GM19468 (cell line): ENCODE results near the gene SSH2.
"Not testable (repeated sequence)": the region's sequence is repeated elsewhere in the genome, so short reads cannot be mapped to it uniquely, and the experiment has no call there.

Experiments used
- ATAC-seq: cut with Tn5 transposase; IDR thresholded peaks from one replicate; pipeline ENCODE4 v1.9.1; 2021; ENCODE audit warnings: mild to moderate bottlenecking, moderate library complexity, moderate number of reproducible peaks; ENCODE audit not compliant: unreplicated experiment; ENCODE audit errors: extremely low read depth

SSH2 gene

DNA sequence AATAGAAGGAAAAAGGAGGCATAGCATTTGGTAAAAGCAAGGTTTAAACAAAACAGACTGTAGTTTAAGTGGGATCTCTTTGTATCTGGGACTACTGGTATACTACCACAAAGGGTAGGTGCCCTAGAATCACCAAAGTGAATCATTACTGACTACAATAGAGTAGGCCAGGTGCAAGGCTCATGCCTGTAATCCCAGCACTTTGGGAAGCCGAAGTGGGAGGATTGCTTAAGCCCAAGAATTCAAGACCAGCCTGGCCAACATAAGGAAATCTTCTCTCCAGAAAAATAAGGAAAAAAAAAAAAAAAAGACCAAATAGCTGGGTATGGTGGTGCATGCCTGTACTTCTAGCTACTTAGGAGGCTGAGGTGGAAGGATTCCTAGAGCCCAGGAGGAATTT is 246.5 kb downstream of the SSH2 start:
- no peak for ATAC-seq

DNA sequence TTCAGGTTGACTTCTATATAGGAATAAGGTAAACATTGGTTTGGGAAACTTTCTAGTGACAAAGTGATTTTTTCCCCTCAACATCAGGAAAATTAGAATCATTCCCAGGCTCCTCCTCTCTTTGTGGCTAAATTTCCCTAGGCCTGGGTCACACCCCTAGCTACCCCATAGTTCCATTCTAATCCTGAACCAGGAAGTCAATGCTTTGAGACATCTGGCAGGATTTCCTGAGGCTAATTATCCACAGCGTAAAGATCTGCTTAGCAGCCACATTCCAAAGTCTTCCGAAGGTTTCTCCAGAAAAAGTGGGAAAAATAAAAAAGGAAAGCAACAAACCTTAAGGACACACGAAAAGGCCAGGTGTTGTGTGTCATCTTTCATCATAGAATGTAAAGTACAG is 247.0 kb downstream of the SSH2 start:
- no peak for ATAC-seq

DNA sequence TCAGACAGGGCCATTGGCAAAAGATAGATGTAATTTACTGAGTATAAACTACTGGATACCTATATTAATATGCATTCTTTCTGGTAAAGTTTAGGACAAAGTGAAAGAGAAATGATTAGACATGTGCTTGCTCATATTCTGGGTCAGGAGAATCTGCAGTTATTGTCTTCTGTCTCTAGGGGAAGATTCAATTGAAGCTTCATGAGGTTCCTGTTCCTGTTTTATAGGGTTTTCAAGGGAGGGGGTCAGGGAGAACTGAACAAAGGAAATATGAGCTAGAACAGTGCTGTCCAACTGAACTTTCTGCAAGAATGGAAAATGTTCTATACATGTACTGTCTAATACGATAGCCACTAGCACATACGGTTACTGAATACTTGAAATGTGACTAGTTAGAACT is 248.0 kb downstream of the SSH2 start:
- no peak for ATAC-seq

DNA sequence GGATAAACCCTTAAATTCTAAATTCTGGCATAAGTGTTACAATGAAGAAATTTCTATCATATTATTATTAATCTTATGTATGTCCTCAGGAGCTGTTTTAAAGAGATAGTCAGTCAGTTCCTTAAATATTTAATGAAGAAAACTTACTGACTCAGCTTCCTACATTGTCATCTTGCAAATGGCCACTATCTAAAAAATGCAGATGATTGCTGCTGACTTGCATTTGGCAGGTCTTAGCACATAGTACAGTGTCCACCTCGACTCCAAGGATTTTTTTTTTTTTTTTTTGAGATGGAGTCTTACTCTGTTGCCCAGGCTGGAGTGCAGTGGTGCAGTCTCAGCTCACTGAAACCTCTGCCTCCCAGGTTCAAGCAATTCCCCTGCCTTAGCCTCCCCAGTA is 252.2 kb downstream of the SSH2 start:
- no peak for ATAC-seq

DNA sequence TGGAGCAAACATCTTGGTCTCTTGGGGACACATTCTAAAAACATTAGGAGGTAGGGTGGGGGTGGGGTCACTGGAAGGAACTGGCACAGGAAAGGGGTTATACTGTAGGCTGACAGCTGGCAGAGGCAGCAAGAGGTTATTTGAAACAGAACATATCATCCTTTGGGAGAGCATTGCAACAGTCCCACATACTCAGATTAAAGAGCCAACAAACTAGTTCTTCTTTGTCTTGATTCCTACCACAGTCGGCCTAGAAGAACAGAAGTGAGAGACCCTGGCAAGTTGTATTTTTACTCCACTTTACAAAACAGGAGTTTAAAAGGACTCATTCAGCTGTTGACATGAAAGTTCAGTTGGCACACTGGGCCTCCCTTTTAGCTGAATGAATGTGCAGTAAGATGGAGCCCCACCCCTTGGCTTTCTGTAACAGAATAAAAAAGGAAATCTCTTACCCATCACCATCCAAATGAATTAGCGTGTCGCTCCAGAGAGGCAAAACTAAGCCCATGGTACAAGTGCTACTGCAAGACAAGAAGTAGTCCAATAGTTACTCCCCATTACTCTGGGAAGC is 252.7 kb downstream of the SSH2 start:
- ATAC-seq = no peak

DNA sequence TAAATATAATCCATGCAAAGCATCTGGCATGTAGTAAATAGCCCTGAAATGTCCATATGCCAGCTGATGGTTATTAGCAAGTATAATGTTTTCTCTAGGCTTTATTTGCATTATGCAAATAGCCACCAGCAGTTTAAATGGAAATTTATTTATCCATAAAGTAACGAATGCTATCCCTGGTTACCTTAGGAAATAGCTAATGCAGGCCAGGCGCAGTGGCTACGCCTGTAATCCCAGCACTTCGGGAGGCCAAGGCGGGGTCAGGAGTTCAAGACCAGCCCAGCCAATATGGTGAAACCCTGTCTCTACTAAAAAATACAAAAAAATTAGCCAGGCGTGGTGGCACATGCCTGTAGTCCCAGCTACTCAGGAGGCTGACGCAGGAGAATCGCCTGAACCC is 254.1 kb downstream of the SSH2 start:
- not testable (repeated sequence) for ATAC-seq

DNA sequence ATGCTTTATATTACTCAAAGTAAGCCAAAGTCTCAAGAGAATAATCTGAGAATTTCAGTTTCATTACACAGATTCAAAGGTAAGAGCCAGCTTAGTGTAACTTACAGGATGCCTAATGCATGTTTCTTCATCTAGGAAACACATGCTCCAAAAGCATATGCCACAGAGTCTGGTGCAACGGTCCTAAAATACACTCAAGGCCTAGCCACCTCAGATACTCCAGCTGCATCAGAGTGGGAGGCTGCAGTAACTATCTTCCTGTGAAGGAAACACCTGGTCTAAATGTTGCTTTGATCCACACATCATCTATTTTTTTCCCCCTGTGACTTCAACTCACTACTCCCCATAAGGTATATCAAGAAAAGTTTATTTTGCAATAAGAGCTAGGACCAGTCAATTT is 255.7 kb downstream of the SSH2 start:
- ATAC-seq = no peak

DNA sequence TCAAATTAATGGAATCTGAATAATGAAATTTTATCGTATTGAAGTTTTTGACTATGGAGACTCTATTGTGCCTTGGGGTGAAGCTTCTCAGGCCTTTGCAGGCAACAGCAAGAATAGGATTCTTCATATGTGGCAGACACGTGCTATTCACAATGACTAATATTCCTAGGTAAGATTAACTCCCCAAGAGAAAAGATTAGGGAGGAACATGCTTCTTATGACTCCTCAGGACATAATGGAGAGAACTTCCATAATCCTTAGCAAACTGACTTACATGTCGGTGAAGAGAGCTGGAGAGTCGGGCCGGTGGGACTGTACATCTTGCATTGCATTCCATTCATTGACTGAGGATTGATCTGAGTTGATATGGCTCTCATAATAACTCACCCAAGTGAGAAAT is 258.4 kb downstream of the SSH2 start:
- no peak for ATAC-seq

DNA sequence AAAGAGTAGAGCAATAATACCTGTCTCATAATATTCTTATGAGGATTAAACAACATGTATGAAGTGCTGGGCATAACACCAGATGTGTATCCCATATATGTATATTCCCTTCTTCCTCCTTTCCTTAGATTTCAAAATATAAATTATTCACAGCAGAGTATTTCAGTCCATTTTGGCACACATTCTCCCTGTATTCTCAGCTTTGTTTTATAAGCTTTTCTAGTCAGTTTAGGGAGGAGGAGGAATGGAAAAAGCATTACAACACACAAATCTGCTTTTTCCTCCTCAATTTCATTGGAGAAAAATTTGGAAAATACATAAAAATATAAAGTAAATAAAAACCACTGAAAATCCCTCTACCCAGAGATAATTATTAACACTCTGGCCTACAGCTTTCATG is 260.8 kb downstream of the SSH2 start:
- no peak for ATAC-seq

DNA sequence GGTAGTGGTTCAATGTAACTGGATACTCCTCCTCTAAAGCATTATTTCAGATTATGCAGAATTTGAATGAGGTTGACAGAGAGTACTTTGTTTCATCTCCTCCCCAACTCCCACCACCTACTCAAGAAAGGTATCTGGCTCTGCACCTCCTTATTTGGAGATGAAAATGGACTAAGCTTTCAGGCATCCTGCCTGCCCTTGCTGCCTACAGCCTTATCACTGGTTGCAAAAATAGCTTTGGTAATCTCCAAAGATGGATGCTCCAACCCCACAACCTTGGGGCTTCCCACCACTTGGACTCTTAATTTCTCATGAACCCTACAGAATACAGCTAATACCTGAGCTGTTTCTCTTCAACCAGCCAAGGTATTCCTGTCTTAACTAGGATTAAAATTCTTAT is 262.1 kb downstream of the SSH2 start:
- ATAC-seq = no peak

DNA sequence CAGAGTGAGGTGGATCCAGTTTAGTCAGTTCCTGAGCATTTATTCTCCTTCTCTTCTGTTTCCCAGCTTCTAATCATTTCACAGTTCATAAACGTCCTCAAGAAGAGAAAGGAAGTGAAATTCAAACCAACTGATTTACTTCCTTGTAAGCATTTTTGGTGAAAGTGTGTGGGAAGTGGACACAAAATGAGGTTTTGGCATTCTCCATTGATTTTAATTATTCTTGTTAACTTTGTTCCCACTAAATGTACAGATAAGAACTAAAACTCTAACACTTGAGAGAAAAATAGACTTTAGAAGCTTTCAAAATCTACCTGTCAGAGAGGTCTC is 264.6 kb downstream of the SSH2 start:
- no peak for ATAC-seq

DNA sequence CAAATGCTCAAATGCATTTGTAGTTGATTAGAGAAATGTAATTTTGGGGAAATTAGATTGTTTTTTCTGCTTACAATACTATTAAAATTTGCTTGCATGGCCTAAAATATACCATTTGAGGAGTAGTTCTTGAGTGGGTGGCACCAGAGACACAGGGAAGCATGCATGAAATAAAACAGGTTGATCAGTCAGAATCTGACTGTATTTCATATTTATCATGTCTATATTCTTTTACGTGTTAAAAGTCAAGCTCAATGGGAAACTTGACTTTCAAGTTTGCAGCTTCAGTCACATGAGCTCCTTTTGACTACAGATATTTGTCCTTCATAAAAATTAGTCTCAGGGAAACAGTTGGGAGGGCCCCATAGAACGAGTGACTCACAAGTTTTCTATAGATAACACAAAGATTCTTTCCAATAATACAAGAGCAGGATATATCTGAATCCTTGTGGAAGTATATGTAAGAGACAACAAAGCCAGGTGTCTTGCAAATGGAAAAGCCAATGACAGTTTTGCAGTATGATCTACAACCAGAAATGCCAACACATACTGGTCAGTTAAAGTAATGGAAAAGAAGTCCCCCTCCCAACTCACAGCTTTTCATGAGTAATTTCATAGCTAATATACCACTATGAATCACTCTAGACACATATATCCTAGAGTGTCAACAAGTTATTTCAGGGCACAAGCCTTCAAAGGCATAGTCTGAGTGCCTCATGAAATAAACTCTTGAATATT is 265.1 kb downstream of the SSH2 start:
- no peak for ATAC-seq

DNA sequence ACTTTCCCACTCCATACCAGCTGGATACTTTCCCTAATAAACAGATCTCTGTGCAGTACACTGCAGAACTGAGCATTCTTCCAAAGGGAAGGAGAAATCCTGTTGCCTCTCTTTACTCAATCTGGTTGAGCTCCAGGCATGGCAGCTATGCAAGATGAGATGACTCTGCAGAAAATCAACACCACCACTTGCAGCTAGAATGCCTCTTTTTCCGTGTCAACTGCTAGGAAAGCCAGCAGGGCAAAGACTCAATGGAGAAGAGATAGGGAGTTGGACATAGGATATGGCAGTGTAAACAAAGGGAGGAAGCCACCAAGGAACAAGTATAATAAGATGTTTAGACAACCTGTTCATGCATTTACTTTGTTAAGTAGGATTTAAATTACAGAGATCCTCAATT is 266.9 kb downstream of the SSH2 start:
- no peak for ATAC-seq

DNA sequence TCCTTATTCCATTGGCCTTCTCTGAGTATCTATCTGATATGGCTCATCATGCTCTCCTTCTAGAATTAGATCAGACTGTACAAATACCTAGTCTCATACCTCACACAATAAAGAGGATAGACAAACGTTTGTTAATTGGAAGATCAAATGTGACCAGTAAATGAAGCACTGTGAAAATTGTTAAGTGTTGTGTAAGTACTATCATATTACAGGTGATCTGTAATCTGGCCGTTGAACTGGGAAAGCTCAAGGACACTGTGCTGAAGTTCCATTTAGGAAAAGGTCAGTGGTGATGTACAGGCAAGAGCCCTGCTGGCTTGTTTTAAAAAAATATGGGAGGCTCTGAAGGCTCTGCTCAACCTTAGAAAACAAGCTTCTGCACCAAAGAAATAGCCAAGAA is 268.8 kb downstream of the SSH2 start:
- ATAC-seq = no peak

DNA sequence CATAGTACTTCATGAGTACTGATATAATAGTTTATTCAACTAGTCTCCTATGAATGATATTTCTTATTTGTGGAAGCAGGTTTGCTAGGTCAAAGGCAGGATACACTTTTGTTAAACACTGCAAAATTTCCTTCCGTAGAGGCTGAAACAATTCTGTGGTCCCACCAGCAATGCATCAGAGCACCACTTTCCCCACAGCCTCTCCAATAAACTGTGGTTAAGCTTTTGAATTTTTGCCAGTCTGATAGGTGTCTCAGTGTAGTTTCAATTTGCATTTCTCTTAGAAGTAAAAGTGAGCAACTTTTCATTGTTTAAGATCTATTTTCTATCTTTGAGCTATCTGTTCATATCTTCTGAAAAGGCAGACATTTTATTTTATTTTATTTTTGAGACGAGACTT is 270.9 kb downstream of the SSH2 start:
- ATAC-seq = no peak

DNA sequence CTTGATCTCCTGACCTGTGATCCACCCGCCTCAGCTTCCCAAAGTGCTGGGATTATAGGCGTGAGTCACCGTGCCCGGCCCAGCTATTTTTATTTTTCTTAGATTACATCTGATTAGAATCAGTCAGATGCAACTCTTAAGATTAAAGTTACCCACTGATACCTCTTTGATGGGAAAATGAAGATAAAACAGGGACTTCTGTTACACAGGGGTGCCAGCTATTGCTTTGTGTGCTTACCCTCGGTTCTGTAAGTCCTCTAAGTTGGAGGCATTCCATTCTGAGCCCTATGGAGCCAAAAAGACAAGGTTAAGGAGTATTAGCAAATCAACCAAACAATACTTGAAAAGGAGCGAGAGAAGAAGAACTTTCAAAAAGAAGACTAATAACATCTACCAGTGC is 274.7 kb downstream of the SSH2 start:
- ATAC-seq = no peak

DNA sequence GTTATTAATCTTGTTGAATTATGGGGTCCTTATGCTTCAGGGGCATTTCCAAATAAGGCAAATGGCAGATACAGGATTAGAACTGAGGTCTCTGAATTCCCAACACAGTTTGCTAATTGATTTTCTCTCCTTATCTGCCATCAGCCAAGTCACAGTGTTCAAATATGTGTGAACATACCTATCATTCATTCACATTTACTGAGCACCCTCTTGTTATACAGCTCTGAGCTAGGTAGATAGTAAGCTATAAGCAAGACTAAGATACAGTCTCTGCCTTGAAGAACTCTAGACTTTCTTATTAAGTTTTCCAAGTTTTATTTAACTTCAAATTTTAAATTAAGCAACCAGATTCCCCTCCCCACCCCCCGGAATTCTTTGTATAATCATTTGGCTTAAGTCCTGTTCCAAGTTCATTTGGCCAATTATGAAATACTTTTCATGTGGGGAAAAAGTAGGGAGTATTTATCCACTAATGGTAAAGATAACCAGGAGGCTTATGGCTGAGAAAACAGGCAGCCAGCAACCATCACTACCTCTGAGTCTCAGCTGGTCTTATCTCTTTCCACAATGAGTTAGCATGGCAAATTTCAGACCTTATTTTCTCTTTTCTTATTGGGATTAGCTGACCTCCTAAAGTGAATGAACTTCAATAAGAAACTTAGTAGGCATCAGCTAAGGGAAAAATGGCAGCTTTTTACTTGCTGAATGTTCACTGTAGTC is 275.9 kb downstream of the SSH2 start:
- no peak for ATAC-seq

DNA sequence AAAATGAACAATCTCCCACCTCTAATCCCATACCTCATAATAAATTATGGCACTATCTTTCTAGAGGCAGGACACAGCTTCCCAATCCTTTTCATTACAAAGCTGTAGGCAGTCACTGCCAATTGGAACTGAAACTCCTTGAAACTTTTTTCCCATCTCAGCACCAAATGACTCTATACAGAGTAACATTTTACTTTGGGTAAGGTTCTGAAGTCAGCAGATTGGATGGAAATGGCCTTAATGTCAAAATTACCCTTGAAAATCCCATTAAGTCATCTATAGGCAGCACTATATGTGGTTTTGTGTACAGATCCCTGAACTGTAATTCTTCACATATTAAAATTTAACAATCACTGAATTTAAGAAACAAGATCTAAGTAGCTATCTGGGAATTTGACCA is 277.1 kb downstream of the SSH2 start:
- ATAC-seq = no peak

DNA sequence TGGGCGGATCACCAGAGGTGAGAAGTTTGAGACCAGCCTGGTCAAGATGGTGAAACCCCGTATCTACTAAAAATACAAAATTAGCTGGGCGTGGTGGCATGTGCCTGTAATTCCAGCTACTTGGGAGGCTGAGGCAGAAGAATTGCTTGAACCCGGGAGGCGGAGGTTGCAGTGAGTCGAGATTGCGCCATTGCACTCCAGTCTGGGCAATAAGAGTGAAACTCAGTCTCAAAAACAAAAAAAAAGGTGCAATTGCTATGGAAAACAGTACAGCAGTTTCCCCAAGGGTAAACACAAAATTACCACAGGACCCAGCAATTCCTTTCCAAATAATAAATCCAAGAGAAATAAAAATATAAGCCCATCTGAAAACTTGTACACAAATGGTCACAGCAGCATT is 278.1 kb downstream of the SSH2 start:
- ATAC-seq = not testable (repeated sequence)

DNA sequence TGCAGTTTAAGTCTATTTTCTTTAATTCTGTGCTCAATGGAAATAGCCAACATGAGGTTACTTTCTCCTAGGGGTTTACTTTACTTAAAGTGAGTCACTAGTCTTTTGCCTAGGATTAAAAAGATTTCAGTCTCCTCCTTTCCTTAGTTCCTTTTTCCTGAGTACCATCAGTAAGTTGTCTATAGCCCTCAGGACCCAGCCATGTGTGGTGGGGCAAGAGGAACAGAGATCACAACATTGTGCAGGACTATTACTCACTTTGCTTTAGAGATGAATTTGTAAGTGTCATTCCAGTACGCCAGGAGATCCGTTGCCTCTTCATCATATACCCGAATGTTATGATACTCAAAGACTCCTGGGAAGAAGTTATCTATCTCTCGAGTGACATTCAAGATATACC is 279.6 kb downstream of the SSH2 start:
- no peak for ATAC-seq

DNA sequence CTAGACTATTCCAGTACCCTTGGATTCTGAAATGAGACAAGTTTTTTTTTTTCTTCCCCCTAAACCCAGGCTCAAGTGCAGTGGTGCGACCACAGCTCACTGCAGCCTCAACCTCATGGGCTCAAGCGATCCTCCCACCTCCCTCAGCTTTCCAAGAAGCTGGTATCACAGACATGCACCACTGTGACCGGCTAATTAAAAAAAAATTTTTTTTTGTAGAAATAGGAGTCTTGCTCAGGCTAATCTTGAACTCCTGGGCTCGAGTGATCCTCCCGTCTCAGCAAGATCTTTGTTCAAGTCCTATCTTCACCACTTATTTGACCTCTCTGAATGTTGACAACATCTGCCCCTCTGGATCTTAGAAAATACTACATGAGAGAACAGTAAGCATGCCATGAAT is 280.7 kb downstream of the SSH2 start:
- no peak for ATAC-seq

DNA sequence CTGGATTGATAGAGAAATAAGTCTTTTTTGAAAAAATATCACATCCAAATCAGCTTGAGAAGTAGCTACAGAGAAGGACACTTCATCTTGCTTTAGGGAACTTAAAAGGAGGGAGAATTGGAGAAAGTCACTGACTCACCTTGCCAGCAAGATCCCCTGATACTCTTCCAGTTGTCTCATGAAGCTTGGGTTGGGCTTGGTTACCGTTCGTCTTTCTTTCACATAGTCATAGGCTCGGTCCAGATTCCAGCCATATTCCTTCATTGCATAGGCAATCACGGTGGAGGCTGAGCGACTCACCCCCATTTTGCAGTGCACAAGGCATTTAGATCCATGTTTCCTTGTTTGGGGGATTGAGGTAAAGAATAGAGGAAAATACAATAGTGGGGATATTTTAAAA is 282.0 kb downstream of the SSH2 start:
- no peak for ATAC-seq
